HG03342 (cell line): ENCODE results near the gene MON1A.

Experiments
- ATAC-seq: cut with Tn5 transposase; IDR thresholded peaks from one replicate; pipeline ENCODE4 v1.9.1; 2021; ENCODE audit warnings: mild to moderate bottlenecking, moderate library complexity; ENCODE audit not compliant: unreplicated experiment

The MON1A gene

DNA sequence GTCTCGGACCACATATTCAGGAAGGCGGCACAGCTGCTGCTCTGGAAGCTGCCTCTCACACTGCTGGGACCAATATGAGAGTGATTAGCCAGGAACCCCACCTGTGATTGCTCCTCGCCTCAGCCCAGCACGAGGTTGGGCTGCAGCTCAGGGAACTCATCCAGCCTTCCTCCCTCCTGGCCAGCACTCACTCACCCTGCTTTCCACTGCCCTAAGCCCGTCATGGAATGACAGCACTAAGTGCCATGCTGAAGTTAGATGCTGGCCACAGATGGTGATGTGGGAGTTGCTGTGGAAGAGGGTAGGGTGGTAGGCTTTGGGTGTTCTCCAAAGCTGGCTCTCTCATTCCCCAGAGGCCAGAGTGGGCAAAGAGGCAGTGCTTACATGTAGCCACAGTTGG is 33.3 kb downstream of the MON1A start:
- no peak for ATAC-seq

DNA sequence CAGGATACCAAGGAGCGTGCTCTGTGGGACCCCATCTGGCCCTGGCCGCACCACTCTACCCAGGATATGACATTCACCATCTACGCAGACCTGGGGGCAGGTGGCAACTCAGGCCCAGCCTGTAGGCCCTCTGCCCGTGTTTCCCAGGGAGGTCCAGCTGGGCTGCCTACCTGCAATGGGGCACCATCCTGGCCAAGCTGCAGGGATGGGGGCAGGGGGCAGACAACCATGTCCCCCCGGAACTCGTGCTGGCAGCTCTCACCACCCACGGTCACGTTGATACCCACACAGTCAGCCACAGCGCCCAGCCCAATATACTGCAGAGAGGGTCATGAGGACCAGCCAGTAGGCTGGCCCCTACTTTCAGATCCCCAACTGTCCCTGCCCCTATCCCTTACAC is 33.8 kb downstream of the MON1A start:
- ATAC-seq = no peak

GRCh38 chr3:49889296-49889695 is 40.3 kb downstream of the MON1A start:
- ATAC-seq = no peak

GRCh38 chr3:49886922-49887265 is 42.7 kb downstream of the MON1A start:
- no peak for ATAC-seq

- ATAC-seq = no peak
These were observed 45.6 kb downstream of the MON1A start for GRCh38 chr3:49883998-49884397.

GRCh38 chr3:49882166-49882565 is 47.4 kb downstream of the MON1A start:
- ATAC-seq = no peak

DNA sequence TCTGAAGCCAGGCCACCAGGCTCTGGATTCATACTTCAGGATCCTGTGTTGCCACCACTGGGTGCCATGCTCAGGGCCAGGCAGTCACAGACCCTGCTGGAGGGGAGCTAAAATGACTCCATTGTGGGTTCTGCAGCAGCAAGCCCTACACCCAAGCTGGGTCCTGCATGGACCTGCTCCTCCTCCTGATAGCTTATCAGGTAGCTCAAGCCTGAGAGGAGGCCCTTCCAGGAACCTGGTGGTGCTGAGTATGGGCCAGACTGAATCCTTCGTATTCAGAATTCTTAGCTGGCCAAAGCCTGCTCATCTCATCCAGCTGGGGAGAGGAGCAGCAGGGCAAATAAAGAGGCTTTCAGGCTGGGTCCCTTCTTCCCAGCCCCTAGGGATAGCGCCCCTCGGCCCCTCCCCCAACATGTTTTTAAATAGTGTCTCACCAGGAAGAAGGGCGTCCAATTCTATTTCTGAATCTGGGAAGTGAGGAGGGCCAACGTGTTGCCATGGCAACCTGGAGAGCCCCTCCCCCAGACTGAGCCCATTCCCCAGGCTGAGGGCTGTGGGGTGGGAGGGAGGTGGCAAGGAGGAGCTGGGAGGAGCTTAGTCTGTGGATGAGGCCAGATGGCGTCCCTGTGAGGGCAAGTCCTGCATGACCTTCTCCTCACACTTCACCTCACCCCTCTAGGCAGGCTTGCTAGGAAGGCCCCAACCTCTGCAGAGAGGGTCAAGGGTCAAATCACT is 48.9 kb downstream of the MON1A start:
- no peak for ATAC-seq

- no peak for ATAC-seq
These were observed 49.9 kb downstream of the MON1A start for GRCh38 chr3:49879721-49880120.

GRCh38 chr3:49878686-49879085 is 50.9 kb downstream of the MON1A start:
- no peak for ATAC-seq

GRCh38 chr3:49877716-49878115 is 51.9 kb downstream of the MON1A start:
- ATAC-seq = no peak

- ATAC-seq = no peak
These were observed 53.0 kb downstream of the MON1A start for GRCh38 chr3:49876567-49876966.

GRCh38 chr3:49873623-49874022 is 56.0 kb downstream of the MON1A start:
- no peak for ATAC-seq

GRCh38 chr3:49872801-49873281 is 56.8 kb downstream of the MON1A start:
- ATAC-seq = no peak

DNA sequence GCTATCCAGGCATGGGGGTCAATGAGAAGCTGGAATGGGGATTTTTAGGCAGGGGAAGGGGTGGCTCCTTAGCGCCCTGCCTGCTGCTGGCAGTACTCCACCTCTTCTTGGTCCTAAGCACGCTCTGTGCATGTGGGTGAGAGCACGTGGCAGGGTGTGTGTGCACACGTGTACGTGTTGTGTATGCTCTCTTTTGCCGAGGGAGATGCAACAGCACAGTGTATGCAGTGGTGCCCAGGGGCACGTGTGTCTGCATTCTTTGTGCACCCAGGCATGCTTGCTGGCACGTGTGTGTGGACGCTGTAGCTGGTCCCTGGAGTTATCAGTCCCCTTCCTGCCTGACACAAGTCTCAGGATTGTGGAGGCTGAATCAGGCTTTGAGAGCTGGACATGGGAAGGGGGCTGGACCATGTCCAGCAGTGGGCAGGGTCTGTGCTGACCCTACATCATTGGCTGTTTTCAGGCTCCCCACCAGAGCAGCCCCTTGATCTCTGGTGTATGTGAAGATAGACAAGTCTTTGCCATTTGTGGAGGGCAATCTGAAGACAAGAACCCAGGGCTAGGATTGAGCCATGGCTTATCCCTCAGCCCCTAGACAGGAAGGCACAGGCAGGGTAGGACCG is 58.0 kb downstream of the MON1A start:
- no peak for ATAC-seq

- no peak for ATAC-seq
These were observed 60.0 kb downstream of the MON1A start, which contains the start of gene CAMKV for GRCh38 chr3:49869525-49870126. Gene CAMKV, minus strand, starts transcription at chr3:49869906. Its CDS starts 7,518 bp downstream, at chr3:49862388.

- ATAC-seq = no peak
These were observed 60.6 kb downstream of the MON1A start for GRCh38 chr3:49868862-49869466.

DNA sequence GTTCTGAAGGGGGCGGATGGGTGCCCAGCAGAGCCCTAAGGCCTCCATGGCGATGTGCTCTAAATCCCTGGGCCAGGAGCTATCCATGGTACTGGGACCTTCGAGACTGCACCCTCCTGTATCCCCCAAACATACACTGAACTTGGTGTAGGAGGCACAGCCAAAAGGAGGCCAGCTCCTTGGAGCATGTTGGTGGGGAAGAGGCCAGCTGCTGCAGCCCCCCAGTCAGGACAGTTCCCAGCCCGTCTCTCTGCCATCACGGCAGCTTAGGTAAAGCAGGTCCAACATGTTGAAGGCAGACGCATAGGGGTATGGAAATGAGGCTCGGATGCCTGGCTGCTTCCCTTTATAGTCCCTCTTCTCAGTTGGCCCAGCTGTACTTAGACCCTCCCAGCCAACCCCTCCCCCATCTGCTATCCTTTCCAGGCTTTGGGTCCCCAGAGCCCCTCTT is 61.7 kb downstream of the MON1A start:
- no peak for ATAC-seq

DNA sequence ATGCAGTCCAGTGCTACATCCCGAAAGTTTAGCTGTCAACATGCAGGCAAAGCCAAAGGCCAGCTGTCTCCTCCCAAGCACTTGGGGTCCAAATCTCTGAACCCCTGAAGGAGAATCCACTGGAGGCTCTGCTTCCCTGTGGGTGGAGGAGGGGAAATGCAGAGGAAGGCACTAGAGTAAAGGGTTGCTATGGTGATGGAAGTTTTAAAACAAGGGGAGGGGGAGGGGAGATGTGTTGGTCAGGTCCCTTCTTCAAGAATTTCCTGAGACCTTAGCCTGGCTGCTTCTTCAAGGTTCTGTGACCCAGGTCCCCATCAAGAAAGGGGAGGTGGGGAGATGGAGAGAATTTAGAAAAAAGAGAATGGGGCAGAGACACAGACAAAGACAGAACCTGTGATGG is 62.2 kb downstream of the MON1A start:
- ATAC-seq = no peak

DNA sequence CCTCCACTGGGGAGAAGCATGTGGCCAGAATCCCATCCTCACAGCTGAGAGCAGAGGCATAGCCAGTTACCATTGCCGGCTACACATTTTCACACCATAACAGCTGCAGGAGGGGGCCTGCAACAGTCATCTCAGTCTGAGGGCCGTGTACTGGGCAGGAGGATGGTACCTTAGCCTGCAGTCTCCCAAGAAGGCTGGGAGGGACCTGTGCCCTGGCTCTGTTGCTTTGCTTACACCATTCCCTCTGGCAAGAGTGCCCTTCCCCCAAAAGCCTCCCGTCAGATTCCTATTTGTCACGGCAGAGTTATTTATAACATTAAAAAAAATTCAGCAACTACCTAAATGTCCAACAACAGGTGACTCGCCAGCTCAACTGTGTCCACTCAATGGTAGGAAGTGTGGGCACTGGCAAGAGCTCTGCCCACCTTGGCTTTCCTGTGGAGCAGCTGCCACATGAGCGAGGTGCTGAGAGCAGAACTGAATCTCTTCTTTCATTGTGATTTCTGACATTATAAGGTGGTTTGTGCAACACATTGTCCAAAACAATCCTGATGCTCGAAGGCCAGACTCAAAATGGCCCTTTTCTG is 64.3 kb downstream of the MON1A start:
- no peak for ATAC-seq

GRCh38 chr3:49864505-49864904 is 65.1 kb downstream of the MON1A start:
- ATAC-seq = no peak

GRCh38 chr3:49859576-49860305 is 69.9 kb downstream of the MON1A start:
- ATAC-seq = no peak
